Renal cortex interstitium (tissue), 15 donors: ENCODE data around the gene SHOC1. TPM values are rescaled to one million over a fixed set of nuclear protein-coding genes. Genes with fewer than 3 reads are reported as not detected.

ENCODE experiments used
- DNase-seq, 11 donors: peaks; one replicate each; pipeline ENCODE4 v3.0.0-alpha.2; 2013; ENCODE audit warnings: low read depth in 9 of 11, low spot score in 4 of 11; ENCODE audit errors: extremely low read depth in 1 of 11
- long read RNA-seq, 16 experiments: transcript quantifications; one replicate each; lab custom pipeline, GENCODE V29; 2026
- polyA plus RNA-seq, 3 donors: library from polyadenylated mRNA; unstranded; fragments of 120-200 nt; gene quantifications; one replicate each; pipeline ENCODE4 v1.2.1, GENCODE V29; 2013; ENCODE audit not compliant: insufficient read length in 3 of 3

The SHOC1 gene
- polyA plus RNA-seq, result 1 to 10 TPM in 1 of 3 donors, under 1 TPM in 2; 0.64 to 1.4 (median 0.79) TPM
- long read RNA-seq, donor 1, result 0 reads
- long read RNA-seq, donor 2, partial matches to known transcripts, result 235 of 329 reads
- long read RNA-seq, donor 2, other reads (novel, unspliced or antisense), result 94 of 329 reads
- long read RNA-seq, donor 3, result 0 reads
- long read RNA-seq, donor 4, result 0 reads
- long read RNA-seq, donor 5, result 0 reads
- long read RNA-seq, donor 6, result 0 reads
- long read RNA-seq, donor 7, result 0 reads
- long read RNA-seq, donor 8, result 0 reads
- long read RNA-seq, donor 9, result 0 reads
- long read RNA-seq, donor 10, partial matches to known transcripts, result 25 of 25 reads
- long read RNA-seq, donor 10, other reads (novel, unspliced or antisense), result 0 of 25 reads
- long read RNA-seq, donor 11, result 0 reads
- long read RNA-seq, donor 12, result 0 reads
- long read RNA-seq, donor 13, result 0 reads
- long read RNA-seq, donor 14, result 0 reads
- long read RNA-seq, donor 15, result 0 reads
- long read RNA-seq, donor 16, partial matches to known transcripts, result 8 of 8 reads
- long read RNA-seq, donor 16, other reads (novel, unspliced or antisense), result 0 of 8 reads

DNA sequence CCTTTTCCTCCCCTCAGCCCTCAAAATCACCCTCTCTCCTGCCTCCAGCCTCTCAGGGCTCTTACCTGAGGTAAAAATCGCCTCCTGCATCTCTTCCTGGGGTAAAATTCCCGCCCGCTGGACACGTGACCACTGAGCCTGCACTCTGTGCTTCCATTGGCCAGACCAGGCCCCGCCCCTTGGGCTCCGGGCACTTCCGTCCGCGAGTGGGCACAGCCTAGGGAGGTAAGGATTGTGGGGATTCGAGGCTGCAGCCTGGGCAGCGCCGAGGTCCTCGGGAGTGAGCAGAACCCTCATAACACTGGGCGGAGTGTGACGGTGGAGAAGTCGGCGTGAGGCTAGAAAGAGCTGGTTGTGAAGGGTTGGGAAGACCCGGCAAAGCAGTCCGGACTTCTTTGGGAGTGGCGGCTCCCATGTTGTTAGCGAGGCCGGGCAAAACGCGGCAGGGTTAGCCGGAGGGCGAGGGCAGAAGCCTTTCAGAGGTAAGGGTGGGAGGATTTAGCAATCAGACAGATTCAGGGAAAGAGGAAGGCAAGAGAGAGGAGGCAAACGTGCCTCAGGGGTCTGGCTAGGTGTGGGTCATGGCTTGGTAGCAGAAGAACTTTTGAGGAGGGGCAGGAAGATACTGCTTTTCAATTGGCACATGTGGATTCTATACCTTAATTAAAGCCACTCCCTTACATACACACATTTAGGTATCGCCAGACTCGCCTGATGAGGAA, at the start of gene SHOC1:
Gene SHOC1, minus strand, starts transcription at position 103 of the 722 bp plus-strand sequence. CDS start 3,519 bp downstream, outside the sequence.
- no peak for DNase-seq

DNA sequence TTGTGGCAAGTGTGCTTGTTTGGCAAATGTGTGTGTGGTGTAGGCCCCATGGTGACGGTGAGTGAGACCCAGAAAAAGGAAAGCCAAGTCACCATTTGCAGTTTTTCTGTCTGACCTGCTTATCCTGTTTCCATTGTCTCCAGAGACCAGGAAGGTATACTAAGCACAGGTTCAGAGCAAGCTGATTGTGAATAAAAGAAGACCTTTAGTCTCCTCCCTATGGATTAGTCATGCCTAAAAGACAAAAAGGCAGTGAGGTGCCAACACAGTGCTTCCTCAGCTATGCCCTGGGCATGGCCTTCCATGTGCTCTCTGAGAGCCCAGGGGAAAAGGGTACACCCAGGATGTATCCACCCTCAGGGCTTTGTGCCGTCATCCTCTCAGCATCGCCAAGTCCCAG, 49.2 kb upstream of the SHOC1 start:
- no peak for DNase-seq

DNA sequence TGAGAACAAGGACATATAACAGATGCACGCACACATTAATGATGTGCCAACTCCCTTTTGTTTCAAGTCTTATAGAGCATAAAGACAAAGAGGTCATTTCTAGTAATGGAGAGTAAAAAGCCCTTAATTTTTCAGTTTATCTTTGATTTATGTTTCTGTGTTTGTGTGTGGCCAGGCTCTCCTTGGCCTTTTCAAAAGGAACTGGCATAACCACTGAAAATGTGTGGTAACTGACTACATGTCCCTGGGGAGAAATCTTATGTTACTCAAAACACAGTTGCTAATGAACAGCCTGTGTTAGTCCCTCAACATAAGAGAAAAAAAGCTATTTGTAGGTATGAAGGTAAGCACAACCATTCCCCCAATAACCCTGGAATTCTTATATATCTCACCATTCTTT, 47.6 kb upstream of the SHOC1 start:
- no peak for DNase-seq

DNA sequence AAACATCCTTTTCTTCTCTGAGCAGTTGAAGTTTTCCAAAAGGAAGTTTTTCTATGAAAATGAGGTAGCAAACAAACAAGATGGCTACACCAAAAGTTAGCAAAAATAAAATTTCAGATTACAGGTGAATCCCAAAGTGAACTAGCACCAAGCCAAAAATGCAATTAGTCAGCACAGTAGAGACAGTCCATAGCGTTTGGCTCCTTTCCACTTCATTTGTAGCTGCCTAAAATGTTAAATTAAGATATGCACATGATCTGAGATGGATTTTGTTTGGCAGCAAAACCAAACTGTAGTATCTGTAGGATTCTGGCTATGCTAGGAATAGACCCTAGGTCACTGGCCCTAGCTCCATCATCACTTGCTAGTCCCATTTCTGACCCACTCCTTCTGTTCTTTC, 45.7 kb upstream of the SHOC1 start:
- DNase-seq, result no peak

DNA sequence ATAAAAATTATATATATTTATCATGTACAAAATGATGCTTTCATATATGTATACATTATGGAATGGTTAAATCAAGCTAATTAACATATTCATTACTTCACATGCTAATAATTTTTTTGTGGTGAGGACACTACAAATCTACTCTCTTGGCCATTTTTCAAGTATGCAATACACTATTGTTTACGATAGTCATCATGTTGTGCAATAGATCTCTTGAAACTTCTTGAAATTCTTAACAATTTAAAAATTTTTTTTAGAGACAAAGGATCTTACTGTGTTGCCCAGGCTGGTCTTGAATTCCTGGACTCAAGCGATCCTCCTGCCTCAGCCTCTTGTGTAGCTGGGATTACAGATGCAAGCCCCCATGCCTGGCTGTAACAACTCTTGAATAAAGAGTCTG, 45.2 kb upstream of the SHOC1 start:
- no peak for DNase-seq

DNA sequence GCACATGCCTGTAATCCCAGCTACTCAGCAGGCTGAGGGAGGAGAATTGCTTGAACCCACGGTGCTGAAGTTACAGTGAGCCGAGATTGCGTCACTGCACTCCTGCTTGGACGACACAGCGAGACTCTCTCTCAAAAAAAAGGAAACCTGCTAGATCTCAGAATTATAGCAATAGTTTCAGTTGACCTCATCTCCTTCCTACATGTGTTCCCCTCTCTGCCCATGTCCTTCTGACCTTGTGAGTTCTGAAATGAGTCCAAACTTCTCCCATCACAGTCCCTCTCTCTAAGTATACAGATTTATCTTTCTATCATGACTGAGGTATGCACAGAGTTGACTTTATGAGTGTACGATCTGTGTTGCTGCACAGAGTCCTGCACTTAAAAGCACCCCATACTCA, 44.6 kb upstream of the SHOC1 start:
- no peak for DNase-seq

DNA sequence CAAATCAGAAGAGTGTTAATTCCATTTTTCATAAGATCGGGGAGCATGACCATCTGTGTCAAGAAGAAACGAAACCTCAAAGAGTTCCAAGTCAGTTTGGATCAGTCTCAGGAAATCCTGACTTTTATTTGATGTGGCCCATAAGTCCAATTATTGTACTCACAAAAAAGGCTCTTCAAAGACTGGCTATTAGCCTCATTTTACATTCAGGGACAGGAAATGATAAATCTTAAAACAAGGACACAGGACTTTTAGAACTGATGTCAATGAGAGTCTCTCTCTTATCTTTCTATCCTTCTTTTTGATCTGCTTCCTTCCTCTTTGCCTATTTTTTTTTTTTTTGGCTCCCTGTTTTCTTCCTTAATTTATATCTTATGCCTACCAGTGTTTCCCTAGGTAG, 43.7 kb upstream of the SHOC1 start:
- DNase-seq, result no peak

DNA sequence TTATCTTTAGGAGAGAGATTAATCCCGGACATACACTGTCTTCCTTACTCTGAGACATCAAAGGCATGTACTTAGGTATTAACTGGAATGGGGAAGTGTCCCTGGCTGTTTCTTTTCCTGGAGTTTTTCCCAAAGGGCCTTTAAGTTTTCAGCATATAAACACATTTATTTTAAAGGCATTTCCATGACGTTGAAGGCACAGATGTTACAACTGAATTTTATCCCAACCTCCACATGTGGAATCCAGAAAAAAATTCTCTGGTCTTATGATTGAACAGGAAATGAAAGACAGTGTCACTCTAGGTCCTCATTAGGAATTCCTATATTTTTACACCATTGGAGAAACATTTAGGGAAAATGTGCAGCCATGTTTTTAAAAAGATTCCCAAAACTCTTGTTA, 41.6 kb upstream of the SHOC1 start:
- no peak for DNase-seq

DNA sequence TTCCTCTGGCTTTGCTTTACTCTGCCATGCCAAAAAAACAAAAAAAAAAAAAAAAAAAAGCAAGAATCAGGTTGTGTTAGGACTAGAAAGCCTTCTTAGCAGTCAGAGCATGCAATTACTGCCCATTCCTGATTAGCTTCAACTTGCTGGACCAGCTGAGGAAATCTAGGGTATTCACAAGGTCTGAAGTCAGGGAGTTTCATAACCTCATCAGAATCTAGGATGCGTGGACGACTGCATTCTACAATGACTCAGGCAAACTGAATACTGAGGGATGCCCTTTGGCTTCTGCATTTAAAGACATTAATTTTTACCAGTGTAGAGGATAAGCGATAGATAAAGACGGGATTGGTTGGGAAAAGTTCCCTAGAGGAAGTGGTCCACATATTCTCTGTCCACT, 39.2 kb upstream of the SHOC1 start:
- DNase-seq, result no peak

DNA sequence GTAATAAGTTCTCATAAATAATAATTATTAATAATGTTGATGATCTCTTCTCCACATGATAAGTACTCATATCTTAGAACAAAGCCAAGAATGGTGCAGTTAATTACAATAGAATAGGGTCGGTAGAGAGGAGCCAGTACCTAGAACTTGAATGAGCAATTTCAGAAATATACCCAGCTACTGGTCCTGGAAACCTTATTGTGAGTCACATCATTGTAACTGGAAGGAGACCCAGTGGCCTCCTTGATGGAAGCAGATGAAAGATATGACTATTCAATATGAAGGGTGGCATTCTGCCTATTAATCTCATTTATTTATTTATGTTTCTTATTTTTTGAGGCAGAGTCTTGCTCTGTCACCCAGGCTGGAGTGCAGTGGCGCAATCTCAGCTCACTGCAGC, 37.7 kb upstream of the SHOC1 start:
- DNase-seq, result no peak

DNA sequence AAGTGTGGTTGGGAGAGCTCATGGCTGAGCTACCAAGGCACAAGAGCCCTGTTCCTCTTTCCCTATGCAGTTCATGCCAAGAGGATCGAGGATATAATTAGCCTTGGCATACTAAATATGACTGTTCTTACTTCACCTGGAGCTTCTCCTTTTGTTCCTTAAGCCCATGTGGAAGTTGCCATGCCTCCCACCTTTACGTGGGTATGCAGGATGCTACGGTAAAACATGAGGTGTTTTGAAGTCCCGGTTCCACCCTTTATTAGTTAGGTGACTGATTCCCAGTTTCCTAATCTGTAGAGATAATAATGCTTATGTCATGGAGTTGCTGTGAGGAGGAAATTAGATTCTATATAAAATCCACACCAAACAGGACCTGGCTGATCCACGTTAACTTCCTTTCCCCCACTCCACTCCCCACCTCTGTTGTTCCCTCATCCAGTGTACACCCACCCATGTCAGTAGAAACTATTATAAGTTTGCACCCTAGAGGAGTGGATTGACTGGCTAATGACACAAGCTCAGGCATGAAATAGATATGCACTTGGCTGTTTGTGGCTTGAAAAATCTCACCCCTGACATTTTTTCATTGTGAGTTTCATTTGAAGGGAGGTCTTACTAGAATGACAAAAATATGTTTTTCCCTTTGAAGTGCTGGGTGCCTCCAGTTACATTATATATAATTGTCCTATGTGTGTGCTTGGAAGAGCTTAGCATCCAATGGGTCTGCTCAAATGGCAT, 36.8 kb upstream of the SHOC1 start:
- no peak for DNase-seq

DNA sequence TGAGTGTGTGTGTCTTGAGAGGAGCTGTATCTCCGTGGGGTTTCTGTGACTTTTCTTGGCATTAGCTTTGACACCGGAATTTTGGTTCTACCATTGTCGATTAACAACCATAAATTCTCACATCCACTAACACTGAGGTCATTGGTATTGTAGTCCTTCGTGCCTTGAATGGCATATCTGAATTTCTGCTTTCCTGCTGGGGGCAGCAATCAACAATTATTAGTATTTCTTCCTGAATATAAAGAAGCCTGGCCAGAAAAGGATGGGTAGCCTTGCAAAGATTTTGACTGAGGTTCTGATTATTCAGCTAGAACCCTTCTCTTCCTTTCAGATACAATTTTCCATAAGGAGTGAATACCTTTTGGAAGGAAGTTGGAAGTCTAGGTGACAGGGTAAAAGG, 33.5 kb upstream of the SHOC1 start:
- DNase-seq, result no peak

DNA sequence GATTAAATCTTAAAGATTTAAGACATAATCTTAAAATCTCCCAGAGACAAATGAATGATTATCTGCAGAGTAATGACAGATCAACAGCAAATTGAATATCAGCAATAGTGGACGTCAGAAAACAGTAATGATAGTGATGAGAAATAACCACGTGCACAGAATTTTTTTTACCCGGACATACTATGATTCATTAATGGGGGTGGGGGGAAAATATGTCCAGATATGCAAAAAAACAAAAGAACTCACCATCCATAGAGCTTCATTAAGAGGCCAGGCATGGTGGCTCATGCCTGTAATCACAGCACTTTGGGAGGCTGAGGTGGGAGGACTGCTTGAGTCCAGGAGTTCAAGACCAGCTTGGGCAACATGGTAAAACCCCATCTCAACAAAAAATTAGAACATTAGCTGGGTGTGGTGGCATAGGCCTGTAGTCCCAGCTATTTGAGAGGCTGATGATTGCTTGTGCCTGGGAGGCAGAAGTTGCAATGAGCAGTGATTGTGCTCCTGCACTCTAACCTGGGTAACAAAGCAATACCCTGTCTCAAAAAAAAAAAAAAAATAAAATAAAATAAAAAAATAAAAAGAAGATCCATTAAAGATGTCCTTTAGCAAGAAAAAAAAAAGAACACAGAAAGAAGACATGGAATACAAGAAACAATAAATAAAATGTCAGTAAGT, 30.9 kb upstream of the SHOC1 start:
- no peak for DNase-seq

DNA sequence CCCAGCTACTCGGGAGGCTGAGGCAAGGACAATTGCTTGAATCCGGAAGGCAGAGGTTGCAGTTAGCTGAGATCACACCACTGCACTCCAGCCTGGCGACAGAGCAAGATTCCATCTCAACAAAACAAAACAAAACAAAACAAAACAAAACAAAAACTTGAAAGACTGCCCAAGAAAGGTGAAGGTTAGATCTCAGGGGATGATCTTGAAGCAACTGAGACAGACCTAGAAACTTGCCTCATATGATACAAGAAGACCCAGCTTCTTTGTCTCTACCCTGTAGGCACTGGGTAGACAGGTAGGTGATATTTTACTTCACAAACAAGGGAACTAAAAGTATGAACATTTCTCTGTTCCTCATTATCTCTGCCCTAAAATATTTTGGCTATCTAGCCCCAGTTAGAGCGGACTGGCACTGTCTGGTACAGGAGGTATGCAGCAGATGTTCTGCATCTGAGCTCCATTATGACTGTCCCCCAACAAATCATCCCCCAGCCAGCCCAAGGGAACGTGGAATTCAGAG, 26.3 kb upstream of the SHOC1 start:
- DNase-seq, result no peak

DNA sequence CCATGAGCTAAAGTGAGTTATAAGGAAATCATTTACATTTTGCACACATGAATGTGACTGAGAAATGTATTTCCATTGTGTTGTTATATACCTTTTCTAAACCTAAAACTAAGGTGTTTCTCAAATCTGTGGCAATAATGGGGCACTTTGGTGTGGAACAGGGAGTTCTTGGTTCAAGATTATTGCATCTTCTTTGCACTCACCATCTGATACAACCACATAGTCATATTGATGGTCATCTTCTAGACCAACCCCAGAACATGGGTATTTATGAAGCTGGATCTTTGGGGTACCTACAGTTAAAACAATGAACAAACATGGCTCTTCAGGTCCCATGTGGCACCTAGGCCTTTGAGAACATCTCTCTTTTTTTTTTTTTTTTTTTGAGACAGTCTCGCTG, 24.6 kb upstream of the SHOC1 start:
- no peak for DNase-seq

DNA sequence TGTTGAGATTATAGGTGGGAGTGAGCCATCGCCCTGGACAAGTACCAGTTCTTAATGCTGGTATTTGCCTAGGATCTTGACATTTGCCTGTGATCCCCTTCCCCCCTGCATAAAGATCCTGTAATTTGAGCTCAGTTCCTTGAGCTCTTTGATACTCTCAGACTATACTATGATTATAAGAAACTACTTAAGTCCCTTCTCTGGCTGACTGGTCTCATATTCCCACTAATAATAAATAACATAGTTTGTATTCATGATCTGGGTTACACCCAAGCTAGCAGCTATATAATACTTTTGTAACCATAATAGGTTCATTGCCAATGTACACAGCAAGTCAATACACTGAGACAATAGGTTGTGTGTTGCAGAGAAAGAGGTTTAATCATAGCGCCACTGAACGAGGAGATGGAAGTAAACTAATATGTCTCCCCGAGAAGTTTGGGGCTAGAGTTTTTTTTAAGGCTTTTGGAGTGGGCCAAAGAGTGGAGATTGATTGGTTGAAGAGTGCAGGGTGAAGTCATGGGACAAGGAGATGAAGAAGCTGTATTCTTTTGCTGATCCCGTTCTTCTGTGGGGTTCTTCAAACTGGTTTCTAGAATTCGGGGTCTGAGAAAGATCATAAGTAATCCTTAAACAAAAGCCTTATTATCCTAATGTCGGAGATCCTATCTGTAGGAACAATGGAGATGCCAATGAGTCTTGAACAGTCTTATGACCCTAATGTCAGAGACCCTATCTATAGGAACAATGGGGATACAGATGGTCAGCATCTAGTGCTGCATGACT, 20.7 kb upstream of the SHOC1 start:
- no peak for DNase-seq

DNA sequence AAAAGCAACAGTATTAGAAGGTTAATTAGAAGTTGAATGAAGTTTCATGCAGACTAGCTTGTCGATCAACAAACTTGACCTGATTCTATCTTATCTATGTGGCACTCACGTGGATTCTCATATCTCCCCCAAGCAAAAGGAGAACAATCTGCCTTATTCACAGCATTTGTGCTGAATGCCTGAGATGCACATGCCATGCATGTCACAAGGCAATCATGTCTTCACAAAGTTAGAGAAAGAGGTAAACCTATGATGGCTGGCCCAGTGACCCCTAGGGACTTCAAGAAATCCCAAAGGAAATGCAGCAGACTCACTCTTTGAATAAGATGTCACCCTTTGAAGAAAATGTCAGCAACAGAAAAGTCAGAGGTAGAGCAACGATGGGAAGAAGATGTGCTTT, 17.6 kb upstream of the SHOC1 start:
- no peak for DNase-seq

DNA sequence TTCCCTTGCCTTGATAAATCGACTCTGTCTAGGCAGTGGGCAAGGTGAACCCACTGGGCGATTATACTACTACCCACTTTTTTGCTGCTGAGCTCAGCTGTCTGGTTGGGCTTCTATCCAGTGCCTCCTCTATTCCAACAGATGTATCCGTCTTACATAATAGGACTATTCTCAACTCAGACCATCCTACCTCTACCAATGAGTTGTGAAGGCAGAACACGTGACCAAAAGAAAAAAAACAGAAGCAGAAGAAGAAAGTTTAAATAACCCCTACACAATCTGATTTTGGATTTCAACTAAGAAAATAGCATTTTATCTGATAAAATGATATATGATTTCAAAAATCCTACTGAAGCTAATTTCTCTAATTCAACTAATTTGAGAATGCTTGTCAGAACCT, 16.2 kb upstream of the SHOC1 start:
- DNase-seq, result no peak
